ENCODE data around the gene STK31.
"Not testable (repeated sequence)": the region's sequence is repeated elsewhere in the genome, so short reads cannot be mapped to it uniquely, and the experiment has no call there.

Gene STK31, protein sequence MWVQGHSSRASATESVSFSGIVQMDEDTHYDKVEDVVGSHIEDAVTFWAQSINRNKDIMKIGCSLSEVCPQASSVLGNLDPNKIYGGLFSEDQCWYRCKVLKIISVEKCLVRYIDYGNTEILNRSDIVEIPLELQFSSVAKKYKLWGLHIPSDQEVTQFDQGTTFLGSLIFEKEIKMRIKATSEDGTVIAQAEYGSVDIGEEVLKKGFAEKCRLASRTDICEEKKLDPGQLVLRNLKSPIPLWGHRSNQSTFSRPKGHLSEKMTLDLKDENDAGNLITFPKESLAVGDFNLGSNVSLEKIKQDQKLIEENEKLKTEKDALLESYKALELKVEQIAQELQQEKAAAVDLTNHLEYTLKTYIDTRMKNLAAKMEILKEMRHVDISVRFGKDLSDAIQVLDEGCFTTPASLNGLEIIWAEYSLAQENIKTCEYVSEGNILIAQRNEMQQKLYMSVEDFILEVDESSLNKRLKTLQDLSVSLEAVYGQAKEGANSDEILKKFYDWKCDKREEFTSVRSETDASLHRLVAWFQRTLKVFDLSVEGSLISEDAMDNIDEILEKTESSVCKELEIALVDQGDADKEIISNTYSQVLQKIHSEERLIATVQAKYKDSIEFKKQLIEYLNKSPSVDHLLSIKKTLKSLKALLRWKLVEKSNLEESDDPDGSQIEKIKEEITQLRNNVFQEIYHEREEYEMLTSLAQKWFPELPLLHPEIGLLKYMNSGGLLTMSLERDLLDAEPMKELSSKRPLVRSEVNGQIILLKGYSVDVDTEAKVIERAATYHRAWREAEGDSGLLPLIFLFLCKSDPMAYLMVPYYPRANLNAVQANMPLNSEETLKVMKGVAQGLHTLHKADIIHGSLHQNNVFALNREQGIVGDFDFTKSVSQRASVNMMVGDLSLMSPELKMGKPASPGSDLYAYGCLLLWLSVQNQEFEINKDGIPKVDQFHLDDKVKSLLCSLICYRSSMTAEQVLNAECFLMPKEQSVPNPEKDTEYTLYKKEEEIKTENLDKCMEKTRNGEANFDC

DNA sequence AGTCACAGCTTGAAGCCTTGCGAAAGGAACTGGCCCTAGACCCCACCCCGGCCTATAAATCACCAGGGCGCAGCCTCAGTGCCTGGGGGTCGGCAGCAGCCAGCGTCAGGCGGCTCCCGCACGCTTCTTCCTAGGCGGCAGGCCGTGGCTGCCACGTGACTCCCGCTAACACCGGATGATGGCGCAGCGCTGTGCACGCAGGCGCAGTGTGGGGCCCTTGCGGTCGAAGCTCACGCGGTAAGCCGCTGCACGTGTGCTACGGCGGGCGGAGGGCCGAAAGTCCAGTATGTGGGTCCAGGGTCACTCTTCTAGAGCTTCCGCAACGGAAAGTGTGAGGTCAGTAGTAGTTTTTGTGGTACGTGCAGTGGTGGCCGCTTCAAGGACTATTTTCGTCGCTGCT lies at the start of gene STK31:
Gene STK31 (plus strand): TSS at position 220 of the 400 bp plus-strand sequence. CDS start 67 bp downstream, at position 287.
- DNase-seq (ENCODE audit: low read depth, low spot score), result no peak

DNA sequence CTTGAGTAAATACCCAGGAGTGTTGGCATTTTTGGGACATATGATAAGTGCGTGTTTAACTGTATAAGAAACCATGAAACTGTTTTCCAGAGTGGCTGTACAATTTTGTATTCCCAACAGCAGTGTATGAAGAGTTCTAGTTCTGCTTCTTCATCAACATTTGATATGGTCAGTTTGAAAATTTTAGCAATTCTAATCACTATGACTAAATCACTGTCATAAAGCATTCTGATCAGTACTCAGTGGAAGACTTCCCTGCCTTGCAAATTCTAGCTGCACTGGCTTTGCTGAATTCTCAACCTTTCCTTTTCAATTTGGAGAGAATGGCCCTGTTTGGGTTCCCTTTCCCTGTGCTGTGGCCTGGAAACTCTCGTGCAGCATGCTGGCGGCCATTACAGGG lies 48.6 kb upstream of the STK31 start:
- DNase-seq (ENCODE audit: low read depth, low spot score), result no peak

DNA sequence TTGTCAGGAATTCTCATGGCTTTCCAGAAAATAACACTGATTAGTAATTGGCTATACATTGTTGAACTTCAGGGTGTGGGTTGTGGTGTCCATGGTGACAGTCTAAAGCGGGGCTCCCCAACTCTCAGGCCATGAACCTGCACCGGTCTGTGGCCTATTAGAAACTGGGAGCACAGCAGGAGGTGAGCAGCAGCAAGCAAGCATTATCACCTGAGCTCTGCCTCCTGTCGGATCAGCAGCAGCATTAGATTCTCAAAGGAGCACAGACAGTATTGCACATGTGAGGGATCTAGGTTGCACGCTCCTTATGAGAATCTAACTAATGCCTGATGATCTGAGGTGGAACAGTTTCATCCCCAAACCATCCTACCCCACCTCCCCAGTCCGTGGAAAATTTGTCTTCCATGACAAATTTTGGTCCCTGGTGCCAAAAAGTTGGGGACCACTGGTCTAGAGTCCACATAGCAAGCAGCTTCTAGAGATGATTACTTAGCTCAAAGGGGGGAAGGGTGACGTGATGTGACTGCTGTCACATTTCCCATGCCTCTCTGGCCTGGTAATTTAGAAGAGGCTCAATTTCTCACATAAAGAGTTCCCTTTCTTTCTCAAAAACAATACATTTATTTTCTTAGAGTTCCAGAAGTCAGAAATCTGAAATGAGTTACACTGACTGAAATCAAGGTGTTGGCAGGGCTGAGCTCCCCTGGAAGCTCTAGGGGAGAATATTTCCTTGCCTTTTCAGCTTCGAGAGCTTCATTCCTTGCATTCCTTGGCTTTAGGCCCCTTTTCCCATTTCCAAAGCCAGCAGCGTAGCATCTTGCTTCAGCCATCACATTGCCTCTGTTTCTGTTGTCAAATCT lies 47.7 kb upstream of the STK31 start:
- DNase-seq (ENCODE audit: low read depth, low spot score), result no peak

DNA sequence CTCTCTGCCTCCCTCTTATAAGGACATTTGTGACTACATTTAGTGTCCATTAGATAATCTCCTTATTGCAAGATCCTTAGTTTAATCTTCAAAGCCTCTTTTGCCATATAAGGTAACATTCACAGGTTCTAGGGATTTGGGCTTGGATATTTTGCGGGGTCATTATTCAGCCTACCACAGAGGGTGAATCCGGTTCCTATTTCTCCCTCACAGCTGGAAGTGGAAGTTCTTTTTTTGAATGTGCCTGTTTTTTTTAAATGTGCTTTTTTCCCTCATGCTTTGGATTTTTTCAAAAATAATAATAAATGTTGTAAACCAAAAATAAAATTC lies 47.1 kb upstream of the STK31 start:
- DNase-seq (ENCODE audit: low read depth, low spot score), result no peak

DNA sequence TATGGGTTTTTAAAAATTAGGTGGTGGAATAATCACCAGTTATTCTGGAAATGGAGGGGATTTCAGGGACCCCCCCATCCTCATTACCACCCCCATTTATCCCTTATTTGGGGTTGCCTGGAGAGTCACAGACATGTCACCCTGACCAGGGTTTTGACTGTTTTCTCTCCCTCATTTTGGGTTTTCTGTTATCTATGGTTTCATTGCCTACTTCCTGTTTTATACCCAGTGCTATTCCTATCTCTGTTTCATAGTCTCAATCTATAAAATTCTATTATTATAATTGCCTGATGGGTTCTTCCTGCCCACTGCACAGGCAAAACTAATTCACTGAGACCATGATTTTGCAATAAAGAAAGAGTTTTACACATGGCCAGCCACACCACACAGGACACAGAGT lies 45.9 kb upstream of the STK31 start:
- no peak for DNase-seq (ENCODE audit: low read depth, low spot score)

DNA sequence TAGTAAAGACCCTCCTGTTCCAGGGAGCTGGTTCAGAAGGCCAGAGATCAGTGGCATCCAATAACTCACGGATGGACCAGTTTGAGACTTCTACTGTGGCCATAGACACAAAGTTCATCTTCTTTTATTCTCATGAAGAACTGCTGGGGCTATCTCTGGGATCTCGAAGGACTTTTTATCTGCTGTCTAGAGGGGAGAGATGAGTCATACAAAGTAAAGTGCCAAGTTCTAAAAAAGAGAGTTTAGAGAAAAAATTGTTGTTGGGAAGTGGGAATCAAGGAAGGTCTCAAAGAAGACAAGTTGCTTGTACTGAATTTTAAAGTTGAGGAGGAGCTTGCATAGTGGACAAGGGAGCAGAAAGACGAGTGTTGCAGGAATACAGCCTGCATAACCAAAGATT lies 38.0 kb upstream of the STK31 start:
- DNase-seq (ENCODE audit: low read depth, low spot score), result no peak

DNA sequence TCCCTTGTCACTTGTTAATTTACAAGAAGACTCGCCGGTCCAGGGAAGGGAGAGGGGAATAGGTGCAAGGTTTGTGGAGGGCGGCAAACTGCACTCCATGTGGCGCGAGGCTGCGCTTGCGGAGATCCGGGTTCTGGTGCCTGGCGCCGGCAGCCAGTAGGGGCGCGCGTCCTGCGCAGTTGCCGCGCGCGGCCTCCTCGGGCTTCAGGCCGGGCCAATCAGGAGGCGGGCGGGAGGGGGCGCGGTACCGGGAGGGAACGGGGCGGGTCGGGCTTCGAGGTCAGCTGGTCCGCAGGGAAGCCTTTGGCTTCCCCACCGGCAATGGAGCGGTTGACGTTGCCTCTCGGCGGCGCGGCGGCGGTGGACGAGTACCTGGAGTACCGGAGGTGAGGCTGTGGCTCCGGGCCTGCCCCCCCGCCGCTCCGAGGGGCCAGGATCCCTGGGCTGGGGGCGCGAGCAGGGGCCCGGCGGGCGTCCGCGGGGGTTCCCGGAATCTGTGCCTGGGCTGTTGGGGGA lies 30.1 kb upstream of the STK31 start, which contains the start of gene FAM221A:
Gene FAM221A (plus strand): TSS at position 302 of the 516 bp plus-strand sequence. CDS start 20 bp downstream, at position 322.
- DNase-seq (ENCODE audit: low read depth, low spot score), result peak; percentile 61

DNA sequence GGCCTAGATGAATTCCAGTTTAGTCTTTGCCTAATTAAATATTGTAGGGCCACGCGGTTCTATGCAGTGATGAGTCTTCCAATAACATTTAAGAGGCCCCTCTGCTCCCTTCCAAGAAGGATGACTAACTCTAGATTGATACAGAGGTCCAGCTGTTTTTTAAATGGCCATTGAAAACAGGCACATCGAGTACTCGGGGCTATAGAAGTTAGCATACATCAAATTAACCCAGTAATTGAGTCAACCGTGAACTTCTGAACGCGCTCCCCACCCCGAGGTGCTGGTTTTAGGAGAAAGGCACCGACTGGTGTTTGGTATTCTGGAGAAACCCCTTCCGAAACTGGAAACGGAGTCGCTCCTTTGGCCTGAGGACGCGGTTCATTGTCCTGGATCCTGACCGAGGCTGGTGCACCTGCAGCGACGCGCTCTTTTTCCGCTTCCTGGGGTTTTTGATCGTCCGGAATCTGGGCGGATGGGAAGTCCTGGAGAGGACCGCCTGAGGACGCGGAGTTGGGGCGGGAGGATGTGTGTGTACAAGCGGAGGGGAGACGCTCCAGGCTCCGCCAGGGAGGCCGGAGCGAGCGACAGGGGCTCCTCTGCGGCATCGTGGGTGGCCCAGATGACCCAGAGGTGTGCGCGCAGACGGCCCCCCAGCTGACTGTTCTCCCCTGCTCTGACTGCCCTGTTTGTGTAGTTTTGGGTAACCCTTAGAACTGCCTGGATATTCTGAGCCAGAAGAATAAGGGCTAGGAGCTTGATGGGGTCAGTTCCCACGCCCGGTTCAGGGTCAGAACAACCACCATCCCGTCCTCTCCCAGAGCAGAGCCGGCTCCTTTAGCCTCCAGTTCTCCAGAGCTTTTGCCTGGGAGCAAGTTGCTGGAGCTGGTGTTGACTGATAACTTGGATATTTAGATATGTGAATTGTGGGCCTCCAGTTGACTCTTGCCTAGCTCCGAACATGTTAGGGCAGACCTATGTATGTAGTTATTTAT lies 29.3 kb upstream of the STK31 start:
- peak; percentile 16 for DNase-seq (ENCODE audit: low read depth, low spot score)

DNA sequence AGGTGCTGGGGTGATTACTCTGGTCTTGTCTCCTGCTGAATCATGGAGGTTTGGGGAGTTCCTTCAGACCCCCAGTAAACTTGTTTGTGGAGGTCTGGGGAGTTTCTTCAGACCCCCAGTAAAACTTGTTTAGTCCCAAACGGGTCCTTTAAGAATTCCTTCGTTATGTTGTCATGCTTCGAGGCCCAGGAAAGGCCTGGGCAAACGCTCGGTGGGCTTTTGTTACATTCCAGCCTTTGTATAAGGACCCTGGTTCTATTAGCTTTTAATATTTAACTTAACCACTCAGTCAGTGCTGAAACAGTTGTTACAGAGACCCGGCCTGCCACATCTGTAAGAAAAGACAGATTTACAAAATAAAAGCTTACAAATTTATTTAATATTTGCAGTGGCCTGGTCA lies 26.0 kb upstream of the STK31 start:
- DNase-seq (ENCODE audit: low read depth, low spot score), result not testable (repeated sequence)

DNA sequence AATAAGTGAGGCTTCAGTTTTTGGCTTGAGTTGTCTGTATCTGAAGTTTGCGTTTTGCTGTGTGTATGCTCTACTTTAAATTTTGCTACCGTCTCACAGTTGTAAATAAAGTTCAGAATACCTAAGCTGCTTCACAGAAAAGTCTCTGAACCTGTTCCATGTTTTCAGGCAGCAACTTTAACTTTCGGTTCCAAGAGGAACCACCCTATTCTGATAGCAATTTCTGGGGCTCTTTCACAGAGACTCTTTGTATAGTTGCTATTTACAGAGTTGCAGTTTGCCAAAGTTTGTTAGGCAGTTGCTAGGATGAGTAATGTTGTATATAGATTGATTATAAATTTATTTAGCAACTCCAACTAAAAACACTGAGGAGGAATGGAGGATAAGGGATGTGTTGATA lies 24.3 kb upstream of the STK31 start:
- DNase-seq (ENCODE audit: low read depth, low spot score), result no peak

DNA sequence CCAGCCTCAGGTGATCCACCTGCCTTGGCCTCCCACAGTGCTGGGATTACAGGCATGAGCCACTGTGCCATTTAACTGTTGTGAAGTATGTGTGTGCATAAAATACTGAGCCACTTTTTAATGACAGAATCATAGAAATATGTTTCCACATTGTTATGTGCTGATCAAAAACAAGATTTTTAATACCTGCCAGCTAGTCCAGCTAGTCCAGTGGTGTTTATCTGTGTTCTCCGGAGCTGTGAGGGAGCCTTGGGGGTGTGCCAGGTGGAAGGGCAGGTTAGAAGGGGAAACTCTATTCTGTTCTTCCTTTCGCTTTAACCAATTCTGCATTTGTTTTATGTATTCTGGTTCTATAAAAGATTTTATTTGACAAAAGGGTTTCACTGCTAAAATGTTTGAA lies 23.0 kb upstream of the STK31 start:
- DNase-seq (ENCODE audit: low read depth, low spot score), result no peak

DNA sequence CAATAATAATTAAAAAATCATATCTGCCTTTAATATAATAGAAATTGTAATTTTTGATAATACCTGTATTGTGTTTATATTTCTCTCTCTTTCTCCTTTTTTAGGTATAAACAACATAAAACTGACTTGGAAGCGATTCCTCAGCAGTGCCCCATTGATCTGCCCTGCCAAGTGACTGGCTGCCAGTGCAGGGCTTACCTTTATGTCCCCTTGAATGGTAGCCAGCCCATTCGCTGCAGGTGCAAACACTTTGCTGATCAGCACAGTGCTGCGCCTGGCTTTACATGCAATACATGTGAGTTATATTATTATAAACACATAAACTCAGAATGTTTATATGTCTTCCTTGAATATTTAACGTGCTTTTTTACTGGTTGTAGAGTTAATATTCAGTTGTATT lies 20.9 kb upstream of the STK31 start:
- DNase-seq (ENCODE audit: low read depth, low spot score), result no peak

DNA sequence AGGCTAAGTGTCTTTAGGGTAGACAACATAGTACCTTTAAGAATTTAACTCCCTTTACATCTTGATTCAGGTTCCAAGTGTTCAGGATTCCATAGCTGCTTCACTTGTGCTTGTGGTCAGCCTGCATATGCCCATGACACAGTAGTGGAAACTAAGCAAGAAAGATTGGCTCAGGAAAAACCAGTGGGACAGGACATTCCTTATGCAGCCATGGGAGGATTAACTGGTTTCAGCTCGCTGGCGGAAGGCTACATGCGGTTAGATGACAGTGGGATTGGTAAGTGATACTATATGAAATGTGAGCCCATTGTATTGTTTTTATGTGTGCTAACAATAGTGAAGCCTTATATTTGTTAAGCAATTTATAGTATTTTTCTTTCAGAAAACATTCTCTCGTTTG lies 18.7 kb upstream of the STK31 start:
- DNase-seq (ENCODE audit: low read depth, low spot score), result no peak

DNA sequence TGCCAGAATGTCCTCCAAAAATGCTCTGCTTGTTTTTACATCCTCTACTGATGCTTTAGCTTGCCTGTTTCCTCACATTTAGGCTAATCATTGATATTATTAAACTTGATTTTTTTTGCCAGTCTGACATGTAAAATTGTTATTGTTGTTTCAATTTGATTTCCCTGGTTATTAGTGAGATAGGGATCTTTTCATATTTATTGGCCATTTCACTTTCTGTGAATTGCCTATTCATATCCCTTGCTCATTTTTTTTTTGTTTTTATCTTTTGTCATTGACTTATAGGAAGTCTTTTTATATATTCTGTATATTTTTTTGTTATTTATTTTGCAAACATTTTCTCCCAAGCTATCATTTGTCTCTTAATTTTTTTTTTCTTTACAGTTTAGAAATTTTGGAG lies 16.8 kb upstream of the STK31 start:
- no peak for DNase-seq (ENCODE audit: low read depth, low spot score)

DNA sequence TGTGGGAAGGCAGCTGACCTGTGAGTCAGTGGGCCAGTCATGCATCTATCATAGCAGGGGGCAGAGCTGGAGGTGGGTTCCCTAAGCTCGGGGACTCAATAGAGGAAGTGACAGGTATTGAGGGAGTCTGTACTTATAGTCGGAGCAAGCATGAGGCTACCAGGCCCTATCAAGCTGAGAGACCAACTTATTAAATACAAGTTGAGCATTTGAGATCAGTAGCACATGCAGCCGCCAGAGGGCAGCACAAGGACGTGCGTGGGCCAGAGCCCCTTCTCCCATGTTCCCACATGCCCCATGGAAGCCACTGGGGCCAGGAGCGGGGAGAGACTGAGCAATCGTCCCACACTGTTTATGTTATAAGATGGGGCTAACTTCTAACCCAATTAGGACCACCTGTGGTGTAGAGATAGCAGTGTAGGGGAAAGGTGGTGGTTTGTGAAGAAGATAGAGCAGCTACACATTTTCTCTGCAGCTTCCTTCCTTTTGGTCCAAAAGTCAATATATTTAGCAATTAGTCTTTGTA lies 13.0 kb upstream of the STK31 start:
- DNase-seq (ENCODE audit: low read depth, low spot score), result no peak

DNA sequence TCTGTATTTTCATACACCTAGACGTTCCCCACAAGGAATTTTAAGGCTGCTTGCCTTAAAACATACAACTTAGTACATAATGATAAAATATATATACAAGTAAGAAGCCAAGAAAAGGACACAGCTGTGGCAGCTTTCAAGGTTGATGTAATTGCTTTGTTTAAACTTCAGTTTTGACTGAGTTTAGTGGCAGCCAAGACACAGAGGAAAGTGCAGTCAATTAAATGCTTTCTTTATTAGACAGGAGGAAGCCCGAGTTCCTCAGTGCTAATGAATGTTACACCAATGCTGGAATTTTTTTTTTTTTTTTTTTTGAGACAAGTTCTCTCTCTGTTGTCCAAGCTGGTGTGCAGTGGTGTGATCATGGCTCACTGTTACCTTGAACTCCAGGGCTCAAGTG lies 11.2 kb upstream of the STK31 start:
- no peak for DNase-seq (ENCODE audit: low read depth, low spot score)

DNA sequence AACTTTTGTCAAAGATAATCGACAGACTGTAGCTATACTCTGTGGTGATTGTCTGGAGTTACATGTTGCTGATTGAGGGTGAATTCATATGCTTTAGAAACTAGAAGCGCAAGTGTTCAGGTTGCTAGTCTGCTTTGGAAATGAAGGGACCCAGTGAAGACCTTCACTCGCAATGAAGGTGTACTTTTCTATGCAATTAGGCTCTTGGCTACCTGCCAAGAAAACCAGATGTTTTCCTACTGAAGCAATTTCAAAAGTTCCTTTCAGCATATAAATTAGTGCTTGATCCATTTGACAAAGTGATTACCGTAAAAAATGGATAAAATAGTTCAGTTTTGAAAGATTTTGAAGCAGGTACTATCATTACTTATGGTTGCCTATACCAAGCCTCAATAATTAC lies 10.0 kb upstream of the STK31 start:
- DNase-seq (ENCODE audit: low read depth, low spot score), result no peak

DNA sequence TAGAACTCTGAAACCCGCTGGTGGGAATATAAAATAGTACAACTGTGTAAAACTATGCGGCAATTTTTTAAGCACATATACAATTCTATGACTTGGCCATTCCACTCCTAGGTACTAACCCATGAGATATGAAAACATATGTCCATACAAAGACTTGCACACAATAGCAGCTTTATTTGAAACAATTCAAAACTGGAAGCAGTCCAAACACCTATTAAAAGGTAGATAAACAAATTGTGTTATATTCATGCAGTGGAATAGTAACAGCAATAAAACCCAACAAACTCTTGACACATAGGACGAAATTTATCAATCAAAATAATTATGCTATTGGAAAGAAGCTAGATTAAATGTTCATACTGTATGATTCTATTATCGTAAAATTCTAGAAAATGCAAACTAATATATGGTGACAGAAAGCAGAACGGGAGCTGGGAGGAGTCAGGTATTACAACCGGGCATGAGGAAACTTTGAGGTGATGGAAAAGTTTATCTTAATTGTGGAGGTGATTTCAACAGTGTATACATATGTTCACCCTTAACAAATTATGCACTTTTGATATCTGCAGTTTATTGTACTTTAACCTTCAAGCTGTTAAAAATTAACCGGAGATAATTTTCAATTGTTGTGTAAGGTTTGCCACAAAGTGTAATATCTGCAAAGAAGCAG lies 803 bp upstream of the STK31 start:
- no peak for DNase-seq (ENCODE audit: low read depth, low spot score)
